Measurements from ENCODE around the gene KRT86.

KRT86 gene

GRCh38 chr12:52350021-52350620 lies 75.7 kb downstream of the KRT86 start:
- TF ChIP-seq EGR1 (IDR thresholded peaks at IDR 0.05), result no peak
- no peak for TF ChIP-seq FOXM1 (IDR thresholded peaks at IDR 0.05; ENCODE audit: borderline replicate concordance, low read depth)
- no peak for TF ChIP-seq CEBPB (IDR thresholded peaks at IDR 0.05)
- no peak for TF ChIP-seq RAD21 (IDR thresholded peaks at IDR 0.05; ENCODE audit: low read depth)
- no peak for TF ChIP-seq REST (IDR thresholded peaks at IDR 0.05; ENCODE audit: low read depth)
- no peak for TF ChIP-seq MAX (IDR thresholded peaks at IDR 0.05)
- no peak for TF ChIP-seq TCF12 (IDR thresholded peaks at IDR 0.05; ENCODE audit: low read depth)
- no peak for TF ChIP-seq USF1 (IDR thresholded peaks at IDR 0.05)
- TF ChIP-seq CREB1 (IDR thresholded peaks at IDR 0.05; ENCODE audit: low read depth), result no peak
- TF ChIP-seq YY1 (IDR thresholded peaks at IDR 0.05; ENCODE audit: low read depth), result no peak

GRCh38 chr12:52350786-52351185 lies 76.3 kb downstream of the KRT86 start:
- no peak for TF ChIP-seq CEBPB (IDR thresholded peaks at IDR 0.05)
- no peak for TF ChIP-seq MAX (IDR thresholded peaks at IDR 0.05)
- no peak for TF ChIP-seq EGR1 (IDR thresholded peaks at IDR 0.05)
- no peak for TF ChIP-seq RAD21 (IDR thresholded peaks at IDR 0.05; ENCODE audit: low read depth)
- no peak for TF ChIP-seq FOXM1 (IDR thresholded peaks at IDR 0.05; ENCODE audit: borderline replicate concordance, low read depth)
- TF ChIP-seq TCF12 (IDR thresholded peaks at IDR 0.05; ENCODE audit: low read depth), result no peak
- TF ChIP-seq YY1 (IDR thresholded peaks at IDR 0.05; ENCODE audit: low read depth), result no peak
- TF ChIP-seq TAF1 (IDR thresholded peaks at IDR 0.05; ENCODE audit: low read depth), result no peak
- no peak for TF ChIP-seq REST (IDR thresholded peaks at IDR 0.05; ENCODE audit: low read depth)
- no peak for TF ChIP-seq CREB1 (IDR thresholded peaks at IDR 0.05; ENCODE audit: low read depth)
- TF ChIP-seq TEAD4 (IDR thresholded peaks at IDR 0.05), result no peak
- TF ChIP-seq ZBTB7A (IDR thresholded peaks at IDR 0.05; ENCODE audit: low read depth), result no peak
- TF ChIP-seq USF1 (IDR thresholded peaks at IDR 0.05), result no peak
- TF ChIP-seq NFIC (IDR thresholded peaks at IDR 0.05), result no peak
- no peak for TF ChIP-seq EP300 (IDR thresholded peaks at IDR 0.05; ENCODE audit: borderline replicate concordance)

GRCh38 chr12:52351196-52352059 lies 77.0 kb downstream of the KRT86 start:
- TF ChIP-seq TAF1 (IDR thresholded peaks at IDR 0.05; ENCODE audit: low read depth) (no peak), USF1 (IDR thresholded peaks at IDR 0.05) (no peak), TCF12 (IDR thresholded peaks at IDR 0.05; ENCODE audit: low read depth) (no peak)

GRCh38 chr12:52352951-52353350 lies 78.5 kb downstream of the KRT86 start:
- TF ChIP-seq REST (IDR thresholded peaks at IDR 0.05; ENCODE audit: low read depth) (no peak), CREB1 (IDR thresholded peaks at IDR 0.05; ENCODE audit: low read depth) (no peak), EGR1 (IDR thresholded peaks at IDR 0.05) (no peak), NFIC (IDR thresholded peaks at IDR 0.05) (no peak), TEAD4 (IDR thresholded peaks at IDR 0.05) (no peak), TCF12 (IDR thresholded peaks at IDR 0.05; ENCODE audit: low read depth) (no peak), RAD21 (IDR thresholded peaks at IDR 0.05; ENCODE audit: low read depth) (no peak), ZBTB7A (IDR thresholded peaks at IDR 0.05; ENCODE audit: low read depth) (no peak)
